Ramos (cell line): ENCODE results near the gene STOML1.
"Not testable (repeated sequence)": the region's sequence is repeated elsewhere in the genome, so short reads cannot be mapped to it uniquely, and the experiment has no call there.

Experiments used
- in situ Hi-C: fragments of 300-500 bp; cut with MboI; formaldehyde crosslinking; loops from one replicate; pipeline ENCODE4 v1.14.3; 2022; ENCODE audit warnings: low sequenced_read_pairs; ENCODE audit not compliant: unreplicated experiment

The STOML1 gene

GRCh38 chr15:73950831-73951561, 41.1 kb downstream of the STOML1 start:
- in situ Hi-C loops = no loop called here

- in situ Hi-C loops = no loop called here
These were observed 41.6 kb downstream of the STOML1 start for GRCh38 chr15:73950479-73950830.

GRCh38 chr15:73949496-73949895, 42.6 kb downstream of the STOML1 start:
- in situ Hi-C loops = no loop called here

GRCh38 chr15:73948982-73949381, 43.1 kb downstream of the STOML1 start:
- in situ Hi-C loops = no loop called here

- in situ Hi-C loops = no loop called here
These were observed 43.7 kb downstream of the STOML1 start for GRCh38 chr15:73948396-73948795.

GRCh38 chr15:73947651-73948050, 44.4 kb downstream of the STOML1 start:
- in situ Hi-C loops = no loop called here

GRCh38 chr15:73946795-73947370, 45.2 kb downstream of the STOML1 start:
- in situ Hi-C loops = no loop called here

DNA sequence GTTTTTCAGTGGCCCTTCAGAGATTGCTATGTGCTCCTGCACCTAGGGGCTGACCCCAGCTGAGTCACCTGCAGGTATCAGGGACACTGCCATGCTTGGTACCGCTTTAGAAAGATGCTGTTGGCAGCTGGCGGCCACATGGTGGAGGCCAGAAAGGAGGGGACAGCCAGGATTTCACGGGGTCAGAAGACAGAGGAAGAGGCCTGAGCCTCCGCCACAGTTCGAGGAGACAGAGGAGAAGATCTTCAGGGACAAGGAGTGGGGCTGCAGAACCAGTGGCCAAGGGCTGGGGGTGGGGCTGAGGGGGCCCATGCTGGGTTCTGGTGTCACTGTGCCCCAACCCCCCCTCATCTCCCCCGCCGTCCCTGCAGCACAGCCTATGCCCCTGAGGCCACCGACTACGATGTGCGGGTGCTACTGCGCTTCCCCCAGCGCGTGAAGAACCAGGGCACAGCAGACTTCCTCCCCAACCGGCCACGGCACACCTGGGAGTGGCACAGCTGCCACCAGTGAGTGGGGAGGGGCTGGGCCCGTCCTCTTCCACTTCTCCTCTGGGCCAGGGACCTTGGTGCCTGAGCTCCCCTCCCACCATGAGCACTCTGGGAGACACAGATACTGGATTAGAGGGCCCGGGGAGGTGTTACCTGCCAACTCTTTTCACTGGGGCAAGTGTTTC, 45.9 kb downstream of the STOML1 start:
- in situ Hi-C loops = no loop called here

DNA sequence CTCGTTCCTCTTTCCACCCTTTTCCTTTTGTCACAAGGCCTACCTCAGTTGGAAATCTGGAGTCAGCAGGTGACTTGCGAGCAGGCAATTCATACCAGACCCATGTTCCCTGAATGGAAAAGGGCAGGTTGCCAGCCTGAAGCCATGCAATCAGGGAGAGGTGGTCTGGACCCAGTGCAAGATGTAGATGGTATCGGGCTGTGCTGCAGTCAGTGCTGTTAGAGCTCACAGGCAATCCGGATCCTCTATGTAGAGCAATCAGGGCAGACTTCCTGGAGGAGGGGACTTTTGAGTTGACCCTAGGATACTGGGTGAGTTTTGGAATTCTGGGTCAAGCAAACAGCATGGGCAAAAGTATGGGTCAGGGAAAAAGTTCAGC, 47.0 kb downstream of the STOML1 start:
- in situ Hi-C loops = no loop called here

DNA sequence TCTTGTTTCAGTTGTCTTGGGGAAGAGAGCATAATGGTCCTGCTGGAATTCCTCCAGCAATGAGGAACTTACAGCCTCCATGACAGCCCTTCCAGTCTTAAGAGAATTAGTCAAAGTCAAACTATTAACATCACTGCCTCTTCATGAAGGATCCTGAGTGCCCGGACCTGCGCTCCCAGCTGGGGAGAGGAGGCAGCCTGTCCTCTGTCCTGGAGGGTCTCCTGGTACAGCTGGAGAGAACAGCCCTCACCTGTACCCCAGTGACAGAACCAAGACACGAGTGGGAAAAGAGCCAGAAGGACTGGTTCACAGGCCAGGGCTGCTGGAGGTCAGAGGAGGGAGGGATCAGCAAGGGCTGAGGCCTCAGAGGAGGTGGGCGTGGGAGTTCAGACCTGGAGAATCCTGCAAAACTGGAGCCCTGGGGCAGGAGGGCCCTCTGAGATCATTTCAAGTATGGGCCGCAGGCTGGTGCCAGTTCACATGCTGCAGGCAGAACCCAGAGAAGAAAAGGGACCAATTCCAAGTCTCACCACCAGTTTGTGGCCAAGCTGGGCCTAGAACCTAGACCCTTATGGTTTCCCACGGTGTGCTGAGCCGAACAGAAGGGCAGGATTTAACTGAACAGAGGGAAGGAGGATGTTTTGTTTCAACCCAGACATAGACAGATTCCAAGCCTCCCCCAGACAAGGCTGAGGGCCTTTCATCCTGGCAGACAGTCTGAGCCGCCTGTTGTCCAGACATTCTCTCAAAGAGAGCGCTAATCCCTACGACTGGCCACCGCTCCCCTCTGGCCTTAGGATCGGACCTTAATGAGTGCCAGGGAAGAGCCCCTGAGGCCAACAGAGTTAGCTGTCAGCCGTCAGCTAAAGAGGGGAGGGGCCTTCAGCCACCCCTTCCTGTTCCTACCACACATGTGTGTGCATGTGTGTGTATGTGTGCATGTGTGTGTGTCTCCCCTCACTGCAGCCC, 47.6 kb downstream of the STOML1 start:
- in situ Hi-C loops = no loop called here

DNA sequence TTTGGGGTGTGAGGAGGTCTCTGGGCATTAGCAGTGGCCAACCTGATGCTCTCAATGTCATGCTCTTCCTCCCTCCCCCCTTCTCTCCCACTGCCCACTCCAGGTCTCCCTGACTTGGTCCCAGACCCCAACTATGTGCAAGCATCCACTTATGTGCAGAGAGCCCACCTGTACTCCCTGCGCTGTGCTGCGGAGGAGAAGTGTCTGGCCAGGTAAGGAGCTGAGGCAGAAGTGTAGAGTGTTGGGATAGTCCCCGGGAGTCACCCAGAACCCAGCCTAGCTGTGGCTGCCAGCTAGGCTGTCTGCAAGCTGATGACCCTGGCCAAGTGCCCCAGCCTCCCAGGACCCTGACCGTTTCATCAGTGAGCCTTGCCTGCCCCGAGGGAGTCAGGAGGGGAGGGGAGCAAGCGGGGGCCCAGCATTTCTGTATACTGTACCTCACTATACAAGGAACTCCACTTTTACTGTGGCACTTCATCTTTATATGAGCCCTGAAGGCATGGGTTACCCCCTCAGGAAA, 49.3 kb downstream of the STOML1 start:
- in situ Hi-C loops = no loop called here

DNA sequence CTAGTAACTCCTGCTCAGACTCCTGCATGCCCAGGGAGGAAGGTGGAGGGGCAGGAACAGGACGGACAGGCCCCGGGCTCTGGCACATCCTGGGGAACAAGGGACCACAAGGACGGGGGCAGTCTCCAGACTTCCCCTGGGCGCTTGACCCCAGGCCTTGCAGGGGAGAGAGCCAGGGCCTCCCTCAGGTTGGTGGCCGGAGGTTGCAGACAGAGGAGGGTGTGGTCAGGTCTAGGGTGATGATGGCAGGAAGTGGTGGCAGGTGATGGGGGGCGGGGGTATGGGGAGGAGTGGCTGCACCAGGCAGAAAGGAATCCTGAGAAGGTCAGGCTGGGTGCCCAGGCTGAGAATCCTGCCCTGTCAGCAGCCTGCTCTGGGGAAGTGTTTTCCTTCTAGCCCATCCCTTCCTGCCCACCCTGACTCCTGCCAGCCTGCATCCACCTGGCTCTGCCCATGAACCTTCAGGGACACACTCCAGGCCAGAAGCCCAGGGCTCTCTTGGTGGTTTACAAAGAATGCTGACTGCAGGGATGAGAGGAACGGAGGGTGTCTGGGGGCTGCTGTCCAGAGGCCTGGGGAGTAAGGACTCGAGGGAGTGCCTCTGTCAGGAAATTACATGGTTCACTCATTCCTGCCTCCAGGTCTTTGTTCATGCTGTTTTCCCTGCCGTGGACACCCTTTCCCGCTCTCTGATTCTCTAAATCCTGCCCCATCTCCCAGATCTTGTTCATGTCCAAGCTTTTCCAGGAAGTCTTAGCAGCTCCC, 50.0 kb downstream of the STOML1 start:
- in situ Hi-C loops = no loop called here

DNA sequence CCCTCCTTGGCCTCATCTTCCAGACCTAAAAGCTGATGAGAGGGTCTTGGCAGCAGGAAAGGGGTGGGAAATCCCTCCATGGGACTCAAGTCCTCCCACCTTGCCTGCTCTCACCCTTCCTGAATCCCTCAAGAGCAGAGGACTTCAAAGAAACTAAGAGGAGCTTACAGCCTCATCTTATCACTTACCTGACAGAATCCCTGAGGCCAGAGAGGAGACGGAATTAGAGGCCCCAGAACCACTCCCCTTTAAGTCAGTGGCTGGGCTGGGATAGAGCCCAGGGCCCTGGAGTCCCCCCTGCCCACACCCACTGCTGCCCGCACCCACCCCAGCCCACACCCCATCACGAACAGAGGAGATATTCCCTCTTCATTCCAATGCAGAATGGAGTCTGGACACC, 50.6 kb downstream of the STOML1 start:
- in situ Hi-C loops = no loop called here

- in situ Hi-C loops = no loop called here
These were observed 51.1 kb downstream of the STOML1 start for GRCh38 chr15:73941044-73941443.

DNA sequence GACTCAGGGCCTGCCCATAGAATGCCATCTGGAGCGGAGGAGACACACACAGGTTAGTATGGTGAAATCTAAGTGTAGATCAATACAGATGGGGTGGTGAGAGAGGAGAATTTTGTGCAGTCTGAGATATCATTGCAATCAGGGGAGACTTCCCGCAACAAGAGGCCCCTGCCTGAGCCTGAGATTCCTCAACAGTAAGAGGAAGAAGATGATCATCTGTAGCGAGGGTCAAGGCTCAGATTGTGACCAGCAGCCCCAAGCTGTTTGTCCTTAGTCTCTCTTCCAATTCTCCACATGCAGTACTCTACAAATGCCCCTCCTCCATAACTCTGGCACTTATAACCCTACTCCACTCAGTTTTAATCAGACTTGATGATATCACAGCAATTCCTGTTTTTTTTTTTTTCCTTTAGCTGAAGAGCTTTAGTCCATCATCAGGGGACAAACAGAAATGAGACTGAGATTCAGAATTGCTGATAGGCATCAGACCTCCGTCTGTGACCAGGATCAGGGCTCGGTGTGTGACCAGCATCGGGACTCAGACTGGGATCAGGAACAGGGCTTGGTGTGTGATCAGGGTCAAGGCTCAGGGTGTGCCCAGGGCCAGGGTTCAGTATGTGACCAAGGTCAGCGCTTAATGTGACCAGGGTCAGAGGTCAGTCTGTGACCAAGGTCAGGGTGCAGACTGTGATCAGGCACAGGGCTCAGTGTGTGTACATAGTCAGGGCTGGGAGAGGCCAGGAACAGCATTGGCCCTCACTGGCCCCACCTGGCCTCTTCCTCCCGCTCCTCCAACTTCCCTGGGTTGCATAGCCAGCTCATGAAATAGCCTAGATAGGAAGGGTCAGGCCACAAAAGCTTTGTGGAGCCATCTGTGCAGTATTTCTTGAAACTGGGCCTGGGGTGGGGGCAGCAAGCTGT, 51.8 kb downstream of the STOML1 start:
- in situ Hi-C loops = no loop called here

DNA sequence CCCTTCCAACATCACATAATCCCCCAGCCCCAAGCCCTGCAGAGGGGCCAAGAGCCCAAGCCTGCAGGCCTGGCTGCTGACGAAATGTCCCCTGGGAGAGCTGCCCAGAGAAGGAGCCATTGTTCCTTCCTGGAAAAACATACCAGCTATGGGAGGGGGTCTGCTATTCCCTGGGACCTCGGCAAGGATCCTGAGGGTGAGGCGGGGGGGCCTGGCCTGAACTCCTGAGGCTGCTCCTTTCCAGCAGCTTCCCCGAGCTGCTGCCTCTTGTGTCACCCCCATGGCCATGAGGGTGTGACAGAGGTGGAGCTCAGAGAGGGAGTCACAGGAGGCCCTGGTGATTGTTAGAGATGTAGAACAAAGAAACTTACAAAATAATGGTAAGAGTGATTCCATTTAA, 53.0 kb downstream of the STOML1 start:
- in situ Hi-C loops = no loop called here

GRCh38 chr15:73938516-73938915, 53.6 kb downstream of the STOML1 start:
- in situ Hi-C loops = not testable (repeated sequence)

DNA sequence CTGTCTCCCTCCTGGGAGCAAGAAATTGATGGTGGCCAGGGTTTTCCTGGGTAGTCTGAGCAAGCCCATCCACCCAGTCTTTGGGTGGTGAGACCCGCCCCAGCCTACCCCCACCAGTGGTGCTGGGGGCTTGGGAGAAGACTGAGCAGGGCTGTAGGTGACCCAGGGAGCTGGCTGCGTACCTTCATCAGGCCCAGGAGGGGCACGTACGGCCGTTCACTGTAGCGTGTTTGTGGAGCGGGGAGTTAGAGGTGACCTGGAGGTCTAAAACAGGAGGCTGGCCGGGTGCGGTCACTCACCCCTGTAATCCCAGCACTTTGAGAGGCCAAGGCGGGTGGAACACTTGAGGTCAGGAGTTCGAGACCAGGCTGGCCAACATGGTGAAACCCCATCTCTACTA, 54.4 kb downstream of the STOML1 start:
- in situ Hi-C loops = no loop called here

DNA sequence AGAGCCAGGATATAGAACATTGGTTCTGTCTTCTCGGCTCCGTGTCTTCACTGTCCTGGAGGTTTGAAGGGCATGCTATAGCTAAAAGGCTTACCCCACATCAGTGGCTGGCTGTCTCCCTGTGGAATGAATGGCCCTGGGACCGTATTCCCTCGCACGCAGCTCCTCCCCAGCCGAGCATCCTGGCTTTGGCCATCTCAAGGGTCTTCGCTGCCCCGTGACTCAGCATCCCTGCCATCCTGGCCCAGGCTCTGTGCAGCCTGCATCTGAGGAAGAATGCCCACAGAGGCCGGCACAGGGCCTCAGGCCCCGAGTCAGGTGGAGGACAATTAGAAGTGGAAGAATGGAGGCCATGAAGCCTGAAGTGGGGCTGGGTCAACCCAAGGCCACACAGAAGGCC, 54.8 kb downstream of the STOML1 start:
- in situ Hi-C loops = no loop called here
